Hepatocyte (in vitro differentiated cells): ENCODE data around the gene PNMA3. TPM values are rescaled to one million over a fixed set of nuclear protein-coding genes. Genes with fewer than 3 reads are reported as not detected.

Experiments used
- polyA plus RNA-seq: library from polyadenylated mRNA; unstranded; fragments of >200 nt; fragmentation: Nextera tagmentation; extraction: Ambion mirVana; gene quantifications from 2 replicates; pipeline ENCODE4 v1.2.1, GENCODE V29; 2016
- small RNA-seq: library from RNA; depleted of rRNA; stranded (forward); fragments of <200 nt; gene quantifications from one replicate; pipeline ENCODE3, GENCODE V24; 2014
- total RNA-seq: library from RNA; depleted of rRNA; stranded (reverse); fragments of >200 nt; gene quantifications from 2 replicates; pipeline ENCODE4 v1.2.3, GENCODE V29; 2014

Gene PNMA3
- total and polyA plus RNA-seq, 2 experiments from 2014 or later, result 19.1 to 20.0 TPM

Small RNAs within 50 kb of the gene (small RNA-seq; reads per million reads assigned to genes)
- gene AC243428.1, result not detected

Other genes with a start within 250 kb of the PNMA3 start
- gene CETN2, start 225.7 kb upstream of the PNMA3 start, total RNA-seq, result 43.7 and 44.8 TPM in 2 replicates
- 45.5 and 46.0 TPM in 2 replicates for gene CETN2, start 225.7 kb upstream of the PNMA3 start, polyA plus RNA-seq
- 46.2 and 56.7 TPM in 2 replicates for gene NSDHL, start 225.4 kb upstream of the PNMA3 start, total RNA-seq
- gene NSDHL, start 225.4 kb upstream of the PNMA3 start, polyA plus RNA-seq, result 47.8 and 62.9 TPM in 2 replicates
- 10.6 and 10.8 TPM in 2 replicates for gene ZNF185, start 158.4 kb upstream of the PNMA3 start, total RNA-seq
- gene ZNF185, start 158.4 kb upstream of the PNMA3 start, polyA plus RNA-seq, result 18.1 and 18.3 TPM in 2 replicates
- gene PNMA5, start 62.4 kb upstream of the PNMA3 start, total RNA-seq, result 0.07 and 0.08 TPM in 2 replicates
- not detected in 2 replicates for gene PNMA5, start 62.4 kb upstream of the PNMA3 start, polyA plus RNA-seq
- gene PNMA6A, start 16.0 kb downstream of the PNMA3 start, total RNA-seq, result 4.5 and 10.2 TPM in 2 replicates
- gene PNMA6A, start 16.0 kb downstream of the PNMA3 start, polyA plus RNA-seq, result 11.8 and 12.4 TPM in 2 replicates
- gene MAGEA1, start 122.8 kb downstream of the PNMA3 start, total RNA-seq, result not detected in 2 replicates
- not detected in 2 replicates for gene MAGEA1, start 122.8 kb downstream of the PNMA3 start, polyA plus RNA-seq